Neural cell (in vitro differentiated cells): ENCODE data around the gene CUEDC1. TPM values are rescaled to one million over a fixed set of nuclear protein-coding genes. Genes with fewer than 3 reads are reported as not detected.

Experiments used
- H2AFZ ChIP-seq: fragments of 200-600, 300-800 bp; sonication (generic), shearing (Covaris generic); 2 replicates; pipeline ENCODE4 v1.6.0; 2014; ENCODE audit warnings: low read depth, mild to moderate bottlenecking, antibody characterized with exemption, low read length, moderate library complexity
- H3F3A ChIP-seq: fragments of 200-600 bp; shearing (Covaris generic); 2 replicates; pipeline ENCODE4 v1.6.1; 2016; ENCODE audit warnings: mild to moderate bottlenecking, moderate library complexity, mixed read lengths, antibody characterized with exemption, low read length; ENCODE audit not compliant: insufficient read depth, poor library complexity, severe bottlenecking
- H3K27ac ChIP-seq: fragments of 200-600, 300-800 bp; sonication (generic), shearing (Covaris generic); 2 replicates; pipeline ENCODE4 v1.5.1; 2014; ENCODE audit warnings: mild to moderate bottlenecking, low read length, moderate library complexity
- H3K27me3 ChIP-seq: fragments of 300-800, 200-600 bp; sonication (generic), shearing (Covaris generic); 2 replicates; pipeline ENCODE4 v1.6.0; 2014; ENCODE audit warnings: mild to moderate bottlenecking, low read depth, low read length, moderate library complexity; ENCODE audit not compliant: insufficient read depth
- H3K36me3 ChIP-seq: fragments of 300-800, 200-600 bp; sonication (generic), shearing (Covaris generic); 2 replicates; pipeline ENCODE4 v1.5.1; 2014; ENCODE audit warnings: mild to moderate bottlenecking, antibody characterized with exemption, low read length, moderate library complexity; ENCODE audit not compliant: insufficient read depth
- H3K4me2 ChIP-seq: fragments of 300-800, 200-600 bp; sonication (generic), shearing (Covaris generic); 2 replicates; pipeline ENCODE4 v1.6.0; 2014; ENCODE audit warnings: mild to moderate bottlenecking, low read length
- H3K4me3 ChIP-seq: fragments of 300-800, 200-600 bp; sonication (generic), shearing (Covaris generic); 2 replicates; pipeline ENCODE4 v1.5.1; 2014; ENCODE audit warnings: mild to moderate bottlenecking, low read length, moderate library complexity
- H3K79me2 ChIP-seq: fragments of 200-600 bp; shearing (Covaris generic); replicated peaks from 2 replicates; pipeline ENCODE4 v1.6.0; 2014; ENCODE audit warnings: mild to moderate bottlenecking, low read length, moderate library complexity; ENCODE audit not compliant: insufficient read depth
- H3K9ac ChIP-seq: fragments of 300-800, 200-600 bp; sonication (generic), shearing (Covaris generic); 2 replicates; pipeline ENCODE4 v1.6.1; 2016; ENCODE audit warnings: mild to moderate bottlenecking, low read length, mixed read lengths
- H3K9me2 ChIP-seq: fragments of 200-600 bp; shearing (Covaris generic); 2 replicates; pipeline ENCODE4 v1.6.1; 2016; ENCODE audit warnings: mild to moderate bottlenecking, low read length, mixed read lengths; ENCODE audit not compliant: insufficient read depth
- H3K9me3 ChIP-seq: fragments of 200-600, 300-800 bp; sonication (generic), shearing (Covaris generic); 2 replicates; pipeline ENCODE4 v1.6.1; 2016; ENCODE audit warnings: mild to moderate bottlenecking, mixed run types, low read length, moderate library complexity, mixed read lengths
- H4K20me1 ChIP-seq: fragments of 200-600 bp; shearing (Covaris generic); 2 replicates; pipeline ENCODE4 v1.6.1; 2016; ENCODE audit warnings: mild to moderate bottlenecking, mixed run types; ENCODE audit not compliant: insufficient read depth
- EP300 ChIP-seq: fragments of 450-650 bp; conservative IDR thresholded peaks from 2 replicates; pipeline ENCODE4 v1.6.1; 2014; ENCODE audit warnings: antibody characterized with exemption, mild to moderate bottlenecking, moderate library complexity; ENCODE audit not compliant: poor library complexity, severe bottlenecking
- EZH2 ChIP-seq: fragments of 200-600, 300-800 bp; shearing (Covaris generic), sonication (generic); IDR thresholded peaks from 2 replicates; pipeline ENCODE4 v1.6.1; 2014; ENCODE audit warnings: antibody characterized with exemption, low read length, borderline replicate concordance, mild to moderate bottlenecking; ENCODE audit not compliant: insufficient read depth, poor library complexity, severe bottlenecking
- MXI1 ChIP-seq: fragments of 450-650 bp; conservative IDR thresholded peaks from 2 replicates; pipeline ENCODE4 v1.6.1; 2014; ENCODE audit warnings: antibody characterized with exemption, mild to moderate bottlenecking; ENCODE audit not compliant: poor library complexity, severe bottlenecking
- POLR2AphosphoS5 ChIP-seq: IDR thresholded peaks from 2 replicates; pipeline ENCODE4 v1.6.1; 2012
- RAD21 ChIP-seq: fragments of 450-650 bp; conservative IDR thresholded peaks from 2 replicates; pipeline ENCODE4 v1.6.1; 2014; ENCODE audit warnings: antibody characterized with exemption, mild to moderate bottlenecking, moderate library complexity
- SMC3 ChIP-seq: fragments of 450-650 bp; conservative IDR thresholded peaks from 2 replicates; pipeline ENCODE4 v1.6.1; 2014; ENCODE audit warnings: antibody characterized with exemption, mild to moderate bottlenecking, moderate library complexity; ENCODE audit not compliant: poor library complexity
- TAF1 ChIP-seq: IDR thresholded peaks from 2 replicates; pipeline ENCODE4 v1.6.1; 2012; ENCODE audit warnings: low read depth
- polyA plus RNA-seq: library from polyadenylated mRNA; depleted of rRNA; stranded (reverse); fragments of >200 nt; gene quantifications from 2 replicates; pipeline ENCODE4 v1.2.3, GENCODE V29; 2014
- TF ChIP-seq, protein P1 (sequence below): fragments of 450-650 bp; IDR thresholded peaks from 2 replicates; pipeline ENCODE4 v1.5.1; 2014; ENCODE audit warnings: antibody characterized with exemption, mild to moderate bottlenecking, moderate library complexity; ENCODE audit not compliant: poor library complexity, severe bottlenecking
- TF ChIP-seq, protein P2 (sequence below): IDR thresholded peaks from 2 replicates; pipeline ENCODE4 v1.6.1; 2012; ENCODE audit warnings: borderline replicate concordance

Gene CUEDC1
- polyA plus RNA-seq, 1 donor from 2014 or later, result 27.0 TPM

DNA sequence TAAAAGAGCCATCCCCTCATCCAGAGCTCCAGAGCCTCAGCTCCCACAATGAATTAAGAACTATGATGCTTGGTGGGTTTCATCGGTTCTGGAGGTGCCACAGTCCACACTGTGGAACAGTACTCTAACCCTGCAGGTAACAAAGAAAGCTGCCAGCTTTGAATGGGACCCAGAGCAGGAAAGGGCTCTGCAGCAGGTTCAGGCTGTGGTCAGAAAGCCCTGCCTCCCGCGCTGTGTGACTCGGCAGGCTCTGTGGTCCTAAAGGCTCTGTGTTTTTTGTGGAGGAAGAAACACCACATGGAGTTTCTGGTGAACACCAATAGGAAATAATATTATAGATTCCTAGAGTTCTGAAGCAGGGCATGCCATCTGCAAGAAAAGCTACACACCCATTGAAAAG lies 137.9 kb downstream of the CUEDC1 start:
- Histone ChIP-seq H3K9me3 (no peaks in the 10 kb centered on the region), H2AFZ (no peak overlapping the region), H3K79me2 (no peaks in the 10 kb centered on the region), H3K9me2 (no peaks in the 10 kb centered on the region), H3K4me3 (no peak overlapping the region), H3K27ac (no peak overlapping the region), H3K27me3 (no peaks in the 10 kb centered on the region), H3K36me3 (no peaks in the 10 kb centered on the region), H3K4me2 (no peak overlapping the region), H3F3A (no peaks in the 10 kb centered on the region), H4K20me1 (no peaks in the 10 kb centered on the region), H3K9ac (no peak overlapping the region)
- no peak for TF ChIP-seq MXI1
- TF ChIP-seq EP300, result no peak
- TF ChIP-seq TAF1, result no peak
- no peak for TF ChIP-seq SMC3
- TF ChIP-seq RAD21, result no peak
- TF ChIP-seq, protein P1, sequence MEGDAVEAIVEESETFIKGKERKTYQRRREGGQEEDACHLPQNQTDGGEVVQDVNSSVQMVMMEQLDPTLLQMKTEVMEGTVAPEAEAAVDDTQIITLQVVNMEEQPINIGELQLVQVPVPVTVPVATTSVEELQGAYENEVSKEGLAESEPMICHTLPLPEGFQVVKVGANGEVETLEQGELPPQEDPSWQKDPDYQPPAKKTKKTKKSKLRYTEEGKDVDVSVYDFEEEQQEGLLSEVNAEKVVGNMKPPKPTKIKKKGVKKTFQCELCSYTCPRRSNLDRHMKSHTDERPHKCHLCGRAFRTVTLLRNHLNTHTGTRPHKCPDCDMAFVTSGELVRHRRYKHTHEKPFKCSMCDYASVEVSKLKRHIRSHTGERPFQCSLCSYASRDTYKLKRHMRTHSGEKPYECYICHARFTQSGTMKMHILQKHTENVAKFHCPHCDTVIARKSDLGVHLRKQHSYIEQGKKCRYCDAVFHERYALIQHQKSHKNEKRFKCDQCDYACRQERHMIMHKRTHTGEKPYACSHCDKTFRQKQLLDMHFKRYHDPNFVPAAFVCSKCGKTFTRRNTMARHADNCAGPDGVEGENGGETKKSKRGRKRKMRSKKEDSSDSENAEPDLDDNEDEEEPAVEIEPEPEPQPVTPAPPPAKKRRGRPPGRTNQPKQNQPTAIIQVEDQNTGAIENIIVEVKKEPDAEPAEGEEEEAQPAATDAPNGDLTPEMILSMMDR, result no peak
- no peak for TF ChIP-seq POLR2AphosphoS5
- TF ChIP-seq, protein P2, sequence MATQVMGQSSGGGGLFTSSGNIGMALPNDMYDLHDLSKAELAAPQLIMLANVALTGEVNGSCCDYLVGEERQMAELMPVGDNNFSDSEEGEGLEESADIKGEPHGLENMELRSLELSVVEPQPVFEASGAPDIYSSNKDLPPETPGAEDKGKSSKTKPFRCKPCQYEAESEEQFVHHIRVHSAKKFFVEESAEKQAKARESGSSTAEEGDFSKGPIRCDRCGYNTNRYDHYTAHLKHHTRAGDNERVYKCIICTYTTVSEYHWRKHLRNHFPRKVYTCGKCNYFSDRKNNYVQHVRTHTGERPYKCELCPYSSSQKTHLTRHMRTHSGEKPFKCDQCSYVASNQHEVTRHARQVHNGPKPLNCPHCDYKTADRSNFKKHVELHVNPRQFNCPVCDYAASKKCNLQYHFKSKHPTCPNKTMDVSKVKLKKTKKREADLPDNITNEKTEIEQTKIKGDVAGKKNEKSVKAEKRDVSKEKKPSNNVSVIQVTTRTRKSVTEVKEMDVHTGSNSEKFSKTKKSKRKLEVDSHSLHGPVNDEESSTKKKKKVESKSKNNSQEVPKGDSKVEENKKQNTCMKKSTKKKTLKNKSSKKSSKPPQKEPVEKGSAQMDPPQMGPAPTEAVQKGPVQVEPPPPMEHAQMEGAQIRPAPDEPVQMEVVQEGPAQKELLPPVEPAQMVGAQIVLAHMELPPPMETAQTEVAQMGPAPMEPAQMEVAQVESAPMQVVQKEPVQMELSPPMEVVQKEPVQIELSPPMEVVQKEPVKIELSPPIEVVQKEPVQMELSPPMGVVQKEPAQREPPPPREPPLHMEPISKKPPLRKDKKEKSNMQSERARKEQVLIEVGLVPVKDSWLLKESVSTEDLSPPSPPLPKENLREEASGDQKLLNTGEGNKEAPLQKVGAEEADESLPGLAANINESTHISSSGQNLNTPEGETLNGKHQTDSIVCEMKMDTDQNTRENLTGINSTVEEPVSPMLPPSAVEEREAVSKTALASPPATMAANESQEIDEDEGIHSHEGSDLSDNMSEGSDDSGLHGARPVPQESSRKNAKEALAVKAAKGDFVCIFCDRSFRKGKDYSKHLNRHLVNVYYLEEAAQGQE, result no peak
- no peak for TF ChIP-seq EZH2

DNA sequence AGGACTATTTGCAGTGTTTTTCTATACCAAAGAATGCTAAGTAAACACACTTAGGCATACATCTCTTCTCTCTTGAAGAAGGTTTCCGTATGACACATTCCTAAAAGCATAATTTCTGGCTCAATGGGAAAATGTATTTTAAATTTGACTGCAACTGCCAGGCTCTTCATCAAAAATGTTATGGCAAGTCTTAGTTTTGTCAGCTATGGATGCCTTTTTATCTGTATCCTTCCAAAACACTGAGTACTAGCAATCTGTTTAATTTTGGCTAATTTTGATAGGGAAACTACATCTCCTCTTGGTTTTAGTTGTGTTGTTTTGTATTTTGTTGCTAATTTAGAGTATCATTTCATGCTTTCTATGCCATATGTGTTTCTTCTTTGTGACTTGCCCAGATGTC lies 140.8 kb downstream of the CUEDC1 start:
- H3F3A ChIP-seq, result no peaks in the 10 kb centered on the region
- no peaks in the 10 kb centered on the region for H3K36me3 ChIP-seq
- H3K9ac ChIP-seq, result no peak overlapping the region
- no peak overlapping the region for H3K4me2 ChIP-seq
- H3K9me2 ChIP-seq, result no peaks in the 10 kb centered on the region
- no peaks in the 10 kb centered on the region for H3K9me3 ChIP-seq
- H3K4me3 ChIP-seq, result no peak overlapping the region
- no peak overlapping the region for H3K27ac ChIP-seq
- H4K20me1 ChIP-seq, result no peaks in the 10 kb centered on the region
- TF ChIP-seq EP300 (no peak), SMC3 (no peak), MXI1 (no peak), RAD21 (no peak), POLR2AphosphoS5 (no peak), EZH2 (no peak), TAF1 (no peak)
- TF ChIP-seq, protein P1, result no peak
- TF ChIP-seq, protein P2, result no peak
- no peak overlapping the region for H2AFZ ChIP-seq
- H3K27me3 ChIP-seq, result no peaks in the 10 kb centered on the region
- H3K79me2 ChIP-seq, result no peaks in the 10 kb centered on the region
